Pancreas (tissue), 10 donors: ENCODE data around the gene LRRC40. TPM values are rescaled to one million over a fixed set of nuclear protein-coding genes. Genes with fewer than 3 reads are reported as not detected.
"Not testable (repeated sequence)": the region's sequence is repeated elsewhere in the genome, so short reads cannot be mapped to it uniquely, and the experiment has no call there.

Experiments used
- ATAC-seq, 4 donors: fragments of 200-7000 bp; cut with Tn5 transposase; one replicate each; pipeline versions ENCODE4 v1.8.0 to v1.9.1; 2020; ENCODE audit warnings: mild to moderate bottlenecking in 4 of 4, moderate library complexity in 4 of 4
- DNase-seq, 6 donors: peaks; one replicate each; pipeline ENCODE4 v3.0.0-alpha.2; 2020
- FAIRE-seq: peaks from 2 replicates; lab custom pipeline; 2012; peaks lifted over from hg19 to GRCh38; lab: Jason Lieb, UNC
- H3K27ac ChIP-seq, 4 donors: fragments of 200-600 bp; sonication (generic); 1 replicate in 3 of 4; 2 replicates in 1 of 4; pipeline versions ENCODE4 v1.5.0 to v1.8.0; 2020
- H3K27me3 ChIP-seq, 4 donors: fragments of 200-600 bp; one replicate each; pipeline ENCODE4 v1.8.0; 2021
- H3K36me3 ChIP-seq, 3 donors: fragments of 200-600 bp; sonication (generic) in 1 of 3; one replicate each; pipeline versions ENCODE4 v1.5.0 to v1.8.0; 2020 to 2021
- H3K4me1 ChIP-seq, 3 donors: fragments of 200-600 bp; one replicate each; pipeline ENCODE4 v1.8.0; 2021
- H3K4me3 ChIP-seq, 4 donors: fragments of 200-600 bp; sonication (generic) in 2 of 4; one replicate each; pipeline versions ENCODE4 v1.5.0 to v1.8.0; 2020 to 2021
- H3K9me3 ChIP-seq, 4 donors: fragments of 200-600 bp; one replicate each; pipeline ENCODE4 v1.8.0; 2021
- CTCF ChIP-seq, 4 donors: fragments of 200-600 bp; sonication (generic) in 3 of 4; IDR thresholded peaks; one replicate each; pipeline versions ENCODE4 v1.5.0 to v1.8.0; 2021; ENCODE audit warnings: antibody characterized with exemption in 4 of 4
- WGBS, 2 donors: extraction: QIAGEN DNeasy Blood & Tissue Kit; methylation state at CpG; one replicate each; pipeline ENCODE4 v1.1.7; 2013; 5-methylcytosine and 5-hydroxymethylcytosine counted together
- intact Hi-C, 3 donors: fragments of 100-400 bp; cut with DNase I; formaldehyde crosslinking; loops; one replicate each; pipeline versions ENCODE4 v1.11.1 to v1.14.2; 2022
- polyA plus RNA-seq, 2 donors: library from polyadenylated mRNA; stranded (reverse); fragments of 200-250 nt; gene quantifications; one replicate each; pipeline ENCODE4 v1.2.3, GENCODE V29; 2013
- total RNA-seq, 6 donors: library from RNA; stranded (reverse); fragmentation: NEBNext Ultra II Directional in 4 of 6; extraction: Animal tissue kit (Norgen Biotek cat#: 25700) in 4 of 6; gene quantifications; one replicate each; pipeline versions ENCODE4 v1.2.1 to v1.2.4, GENCODE V29; 2021 to 2023
- donor health status: healthy with polysubstance abuse.
- donor health status: DM: no; HTN: no; CAD: no; lungs with moderate emphysema.
- donor health status: DM: no; HTN: no; CAD: no.
- donor health status: control.
- donor health status: control.
- donor health status: Bipolar disorder and iron deficiency.
- donor health status: DM: yes; HTN: yes; CAD: no.
- donor health status: DM: no; HTN: no; CAD: no.
- donor health status: DM: no; HTN: no; CAD: no.
- donor health status: DM: yes; HTN: yes; CAD: no.

LRRC40 gene
- total and polyA plus RNA-seq, 8 donors = 2.8 to 5.7 (median 3.8) TPM

DNA sequence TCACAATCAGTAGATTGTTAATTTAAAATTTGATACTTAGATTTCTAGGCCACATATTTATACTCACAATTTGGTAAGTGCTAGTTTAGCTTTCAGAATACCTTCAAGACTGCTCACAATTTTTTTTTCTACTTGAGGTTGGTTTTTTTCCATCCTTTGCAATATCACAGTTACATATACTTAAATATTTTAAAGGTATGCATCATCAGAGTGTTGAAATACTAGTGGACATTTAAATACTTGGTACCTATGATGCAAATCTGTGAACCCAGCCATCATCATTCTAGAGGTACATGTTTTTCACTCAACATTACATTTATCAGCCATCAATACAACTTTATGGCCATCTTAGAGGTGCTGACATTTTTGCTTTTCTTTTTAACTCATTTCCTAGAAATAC is 6.2 kb upstream of the LRRC40 start:
- H3K4me1 ChIP-seq = peaks cover 0 to 14% (median 13%) of the 10 kb centered on the region in 3 donors
- no peak for FAIRE-seq
- H3K36me3 ChIP-seq = no peaks in the 10 kb centered on the region
- no peaks in the 10 kb centered on the region for H3K27me3 ChIP-seq
- H3K9me3 ChIP-seq = no peaks in the 10 kb centered on the region
- no peak for TF ChIP-seq CTCF (IDR thresholded peaks at IDR 0.05)
- no peak overlapping the region for H3K27ac ChIP-seq
- DNase-seq = no peak
- no peak overlapping the region for H3K4me3 ChIP-seq
- no peak for ATAC-seq
- intact Hi-C loops = no loop called here

DNA sequence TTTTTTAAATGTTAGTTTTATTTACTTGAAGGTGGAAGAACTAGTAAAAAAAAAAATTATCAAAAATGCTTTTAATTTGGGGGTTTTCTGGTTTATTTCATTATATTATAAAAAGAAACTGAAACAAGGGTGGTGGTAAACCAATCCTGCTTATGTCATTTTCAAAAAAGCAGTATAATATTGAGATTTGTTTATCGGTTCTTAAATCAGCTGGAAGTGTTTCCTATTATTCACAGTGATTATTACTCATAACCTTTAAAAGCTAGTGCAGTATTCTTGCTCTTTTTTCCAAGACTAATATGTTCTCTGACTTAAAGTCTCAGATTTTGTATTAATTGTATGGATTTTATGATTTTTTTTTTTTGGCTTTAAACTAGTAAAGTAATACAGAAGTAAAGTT is 5.4 kb upstream of the LRRC40 start:
- Histone ChIP-seq H3K4me3 (no peak overlapping the region), H3K4me1 (peaks cover 0 to 17% (median 15%) of the 10 kb centered on the region in 3 donors), H3K27ac (no peak overlapping the region), H3K36me3 (no peaks in the 10 kb centered on the region), H3K27me3 (no peaks in the 10 kb centered on the region), H3K9me3 (no peaks in the 10 kb centered on the region)
- 84% methylated on average over 1 of the region's 1 CpG for WGBS, 2 donors
- ATAC-seq (no peak), FAIRE-seq (no peak), DNase-seq (no peak)
- intact Hi-C loops = no loop called here
- TF ChIP-seq CTCF (IDR thresholded peaks at IDR 0.05) = no peak

- no peak for FAIRE-seq
- no peak for DNase-seq
These were observed 2.9 kb upstream of the LRRC40 start for GRCh38 chr1:70208292-70208691.

GRCh38 chr1:70207492-70207891 is 2.1 kb upstream of the LRRC40 start:
- 81% methylated on average over 4 of the region's 4 CpGs for WGBS, 2 donors
- Histone ChIP-seq H3K27me3 (no peaks in the 10 kb centered on the region), H3K4me1 (peaks cover 0 to 26% (median 21%) of the 10 kb centered on the region in 3 donors), H3K27ac (no peak overlapping the region), H3K36me3 (no peaks in the 10 kb centered on the region), H3K4me3 (no peak overlapping the region), H3K9me3 (no peaks in the 10 kb centered on the region)
- intact Hi-C loops = no loop called here
- no peak for DNase-seq
- ATAC-seq = no peak
- no peak for TF ChIP-seq CTCF (IDR thresholded peaks at IDR 0.05)
- FAIRE-seq = no peak

More at GRCh38 chr1:70208292-70208691, 2.9 kb upstream of the LRRC40 start:
- H3K27ac ChIP-seq = no peak overlapping the region
- no peak overlapping the region for H3K4me3 ChIP-seq
- WGBS, 2 donors = 95 to 96% methylated on average over 7 of the region's 7 CpGs
- intact Hi-C loops = no loop called here
- ATAC-seq = no peak
- no peaks in the 10 kb centered on the region for H3K36me3 ChIP-seq
- no peaks in the 10 kb centered on the region for H3K27me3 ChIP-seq
- peaks cover 0 to 26% (median 21%) of the 10 kb centered on the region in 3 donors for H3K4me1 ChIP-seq
- H3K9me3 ChIP-seq = no peaks in the 10 kb centered on the region
- TF ChIP-seq CTCF (IDR thresholded peaks at IDR 0.05) = no peak

GRCh38 chr1:70206833-70207232 is 1.5 kb upstream of the LRRC40 start:
- H3K9me3 ChIP-seq, intact Hi-C loops, FAIRE-seq, DNase-seq, H3K27ac ChIP-seq, H3K27me3 ChIP-seq, ATAC-seq, H3K36me3 ChIP-seq: not testable (repeated sequence)
- Histone ChIP-seq H3K4me1 (peaks cover 0 to 26% (median 21%) of the 10 kb centered on the region in 3 donors), H3K4me3 (peak overlapping the region in 3 of 4 donors; percentile 37 to 70 (median 60))
- 67 to 77% methylated on average over 17 of the region's 17 CpGs for WGBS, 2 donors
